Liver (tissue), 9 donors: ENCODE data around the gene KCTD16. TPM values are rescaled to one million over a fixed set of nuclear protein-coding genes. Genes with fewer than 3 reads are reported as not detected.

Experiments used
- DNase-seq: peaks from one replicate; pipeline ENCODE4 v3.0.0-alpha.2; 2017; ENCODE audit warnings: low spot score
- H3K27ac ChIP-seq, 2 donors: one replicate each; pipeline ENCODE4 v1.7.0; 2013; ENCODE audit warnings: inconsistent platforms in 2 of 2, low read length in 2 of 2, control low read depth in 1 of 2, low read depth in 1 of 2, mild to moderate bottlenecking in 1 of 2
- H3K27me3 ChIP-seq, 4 donors: one replicate each; pipeline versions ENCODE4 v1.6.1 to v1.7.0; 2013; ENCODE audit warnings: low read length in 3 of 4, inconsistent platforms in 1 of 4, mild to moderate bottlenecking in 1 of 4, moderate library complexity in 1 of 4; ENCODE audit not compliant: control insufficient read depth in 4 of 4, insufficient read depth in 4 of 4
- H3K36me3 ChIP-seq, 4 donors: one replicate each; pipeline versions ENCODE4 v1.6.1 to v1.7.0; 2013; ENCODE audit warnings: low read length in 3 of 4, mild to moderate bottlenecking in 3 of 4, low read depth in 1 of 4, moderate library complexity in 1 of 4; ENCODE audit not compliant: control insufficient read depth in 4 of 4, insufficient read depth in 3 of 4
- H3K4me1 ChIP-seq, 4 donors: one replicate each; pipeline versions ENCODE4 v1.6.1 to v1.7.0; 2013; ENCODE audit warnings: low read length in 3 of 4, mild to moderate bottlenecking in 3 of 4, moderate library complexity in 1 of 4; ENCODE audit not compliant: control insufficient read depth in 4 of 4, insufficient read depth in 4 of 4
- H3K4me3 ChIP-seq, 3 donors: one replicate each; pipeline versions ENCODE4 v1.6.1 to v1.7.0; 2013; ENCODE audit warnings: low read length in 3 of 3, control low read depth in 1 of 3, low read depth in 1 of 3, mild to moderate bottlenecking in 1 of 3
- H3K9ac ChIP-seq, 2 donors: one replicate each; pipeline ENCODE4 v1.7.0; 2013; ENCODE audit warnings: low read length in 2 of 2, mild to moderate bottlenecking in 2 of 2, moderate library complexity in 2 of 2, control low read depth in 1 of 2, low read depth in 1 of 2
- H3K9me3 ChIP-seq, 4 donors: one replicate each; pipeline versions ENCODE4 v1.6.1 to v1.7.0; 2013; ENCODE audit warnings: low read length in 3 of 4; ENCODE audit not compliant: control insufficient read depth in 4 of 4
- ATF3 ChIP-seq: IDR thresholded peaks from 2 replicates; pipeline ENCODE4 v1.6.1; 2016; ENCODE audit warnings: antibody characterized with exemption
- EGR1 ChIP-seq, 2 donors: IDR thresholded peaks; 2 replicates each; pipeline ENCODE4 v1.6.1; 2016 to 2018; ENCODE audit warnings: antibody characterized with exemption in 2 of 2, low read depth in 2 of 2
- FOXA1 ChIP-seq: IDR thresholded peaks from 2 replicates; pipeline ENCODE4 v1.6.1; 2016; ENCODE audit warnings: antibody characterized with exemption
- GABPA ChIP-seq, 2 donors: IDR thresholded peaks in 1 of 2; conservative IDR thresholded peaks in 1 of 2; 2 replicates each; pipeline ENCODE4 v1.6.1; 2016; ENCODE audit warnings: antibody characterized with exemption in 2 of 2, mild to moderate bottlenecking in 1 of 2, moderate library complexity in 1 of 2
- HNF4G ChIP-seq: IDR thresholded peaks from 2 replicates; pipeline ENCODE4 v1.6.1; 2016; ENCODE audit warnings: antibody characterized with exemption
- JUND ChIP-seq, 2 donors: IDR thresholded peaks; 2 replicates each; pipeline ENCODE4 v1.6.1; 2016; ENCODE audit warnings: antibody characterized with exemption in 2 of 2
- NR2F2 ChIP-seq: IDR thresholded peaks from 2 replicates; pipeline ENCODE4 v1.6.1; 2016; ENCODE audit warnings: antibody characterized with exemption
- RAD21 ChIP-seq, 2 donors: IDR thresholded peaks; 2 replicates each; pipeline ENCODE4 v1.6.1; 2016; ENCODE audit warnings: antibody characterized with exemption in 2 of 2, mild to moderate bottlenecking in 2 of 2
- RXRA ChIP-seq, 2 donors: IDR thresholded peaks; 2 replicates each; pipeline ENCODE4 v1.6.1; 2017 to 2018; ENCODE audit warnings: antibody characterized with exemption in 2 of 2, mild to moderate bottlenecking in 1 of 2
- SP1 ChIP-seq: IDR thresholded peaks from 2 replicates; pipeline ENCODE4 v1.6.1; 2018; ENCODE audit warnings: antibody characterized with exemption, mild to moderate bottlenecking
- YY1 ChIP-seq: IDR thresholded peaks from 2 replicates; pipeline ENCODE4 v1.6.1; 2016; ENCODE audit warnings: antibody characterized with exemption, mild to moderate bottlenecking
- WGBS: extraction: QIAGEN DNeasy Blood & Tissue Kit; methylation state at CpG from one replicate; pipeline ENCODE4 v1.1.7; 2013; 5-methylcytosine and 5-hydroxymethylcytosine counted together
- polyA plus RNA-seq, 2 donors: library from polyadenylated mRNA; stranded (reverse) in 1 of 2; unstranded in 1 of 2; fragments of 200-250 nt in 1 of 2; fragments of >200 nt in 1 of 2; fragmentation: Nextera tagmentation in 1 of 2; extraction: Ambion mirVana in 1 of 2; gene quantifications; one replicate each; pipeline versions ENCODE4 v1.2.1 to v1.2.3, GENCODE V29; 2013 to 2015
- total RNA-seq, 2 donors: library from RNA; depleted of rRNA; stranded (reverse); fragments of >200 nt; gene quantifications; one replicate each; pipeline ENCODE4 v1.2.3, GENCODE V29; 2014
- TF ChIP-seq, protein P1 (sequence below): IDR thresholded peaks from 2 replicates; pipeline ENCODE4 v1.6.1; 2016; ENCODE audit warnings: antibody characterized with exemption, mild to moderate bottlenecking
- TF ChIP-seq, protein P2 (sequence below): IDR thresholded peaks from 2 replicates; pipeline ENCODE4 v1.6.1; 2016; ENCODE audit warnings: antibody characterized with exemption
- donor health status: healthy.
- donor health status: healthy.
- donor health status: healthy.
- donor health status: healthy.
- donor health status: healthy.

The KCTD16 gene
- total and polyA plus RNA-seq, 4 donors: under 0.01 to 0.05 (median 0.01) TPM; not detected in 1

GRCh38 chr5:144134194-144134826, 36.4 kb upstream of the KCTD16 start (continued):
- TF ChIP-seq, protein P1, sequence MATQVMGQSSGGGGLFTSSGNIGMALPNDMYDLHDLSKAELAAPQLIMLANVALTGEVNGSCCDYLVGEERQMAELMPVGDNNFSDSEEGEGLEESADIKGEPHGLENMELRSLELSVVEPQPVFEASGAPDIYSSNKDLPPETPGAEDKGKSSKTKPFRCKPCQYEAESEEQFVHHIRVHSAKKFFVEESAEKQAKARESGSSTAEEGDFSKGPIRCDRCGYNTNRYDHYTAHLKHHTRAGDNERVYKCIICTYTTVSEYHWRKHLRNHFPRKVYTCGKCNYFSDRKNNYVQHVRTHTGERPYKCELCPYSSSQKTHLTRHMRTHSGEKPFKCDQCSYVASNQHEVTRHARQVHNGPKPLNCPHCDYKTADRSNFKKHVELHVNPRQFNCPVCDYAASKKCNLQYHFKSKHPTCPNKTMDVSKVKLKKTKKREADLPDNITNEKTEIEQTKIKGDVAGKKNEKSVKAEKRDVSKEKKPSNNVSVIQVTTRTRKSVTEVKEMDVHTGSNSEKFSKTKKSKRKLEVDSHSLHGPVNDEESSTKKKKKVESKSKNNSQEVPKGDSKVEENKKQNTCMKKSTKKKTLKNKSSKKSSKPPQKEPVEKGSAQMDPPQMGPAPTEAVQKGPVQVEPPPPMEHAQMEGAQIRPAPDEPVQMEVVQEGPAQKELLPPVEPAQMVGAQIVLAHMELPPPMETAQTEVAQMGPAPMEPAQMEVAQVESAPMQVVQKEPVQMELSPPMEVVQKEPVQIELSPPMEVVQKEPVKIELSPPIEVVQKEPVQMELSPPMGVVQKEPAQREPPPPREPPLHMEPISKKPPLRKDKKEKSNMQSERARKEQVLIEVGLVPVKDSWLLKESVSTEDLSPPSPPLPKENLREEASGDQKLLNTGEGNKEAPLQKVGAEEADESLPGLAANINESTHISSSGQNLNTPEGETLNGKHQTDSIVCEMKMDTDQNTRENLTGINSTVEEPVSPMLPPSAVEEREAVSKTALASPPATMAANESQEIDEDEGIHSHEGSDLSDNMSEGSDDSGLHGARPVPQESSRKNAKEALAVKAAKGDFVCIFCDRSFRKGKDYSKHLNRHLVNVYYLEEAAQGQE: no peak
- no peak for TF ChIP-seq YY1
- no peak for TF ChIP-seq RAD21 (IDR thresholded peaks at IDR 0.05)
- no peak for TF ChIP-seq JUND (IDR thresholded peaks at IDR 0.05)
- TF ChIP-seq FOXA1: no peak
- no peak for TF ChIP-seq HNF4G

- TF ChIP-seq RAD21 (IDR thresholded peaks at IDR 0.05) (no peak), EGR1 (IDR thresholded peaks at IDR 0.05; ENCODE audit: low read depth in 2 of 2) (no peak), NR2F2 (no peak), YY1 (no peak), RXRA (IDR thresholded peaks at IDR 0.05) (no peak), HNF4G (no peak), JUND (IDR thresholded peaks at IDR 0.05) (no peak)
- TF ChIP-seq, protein P2, sequence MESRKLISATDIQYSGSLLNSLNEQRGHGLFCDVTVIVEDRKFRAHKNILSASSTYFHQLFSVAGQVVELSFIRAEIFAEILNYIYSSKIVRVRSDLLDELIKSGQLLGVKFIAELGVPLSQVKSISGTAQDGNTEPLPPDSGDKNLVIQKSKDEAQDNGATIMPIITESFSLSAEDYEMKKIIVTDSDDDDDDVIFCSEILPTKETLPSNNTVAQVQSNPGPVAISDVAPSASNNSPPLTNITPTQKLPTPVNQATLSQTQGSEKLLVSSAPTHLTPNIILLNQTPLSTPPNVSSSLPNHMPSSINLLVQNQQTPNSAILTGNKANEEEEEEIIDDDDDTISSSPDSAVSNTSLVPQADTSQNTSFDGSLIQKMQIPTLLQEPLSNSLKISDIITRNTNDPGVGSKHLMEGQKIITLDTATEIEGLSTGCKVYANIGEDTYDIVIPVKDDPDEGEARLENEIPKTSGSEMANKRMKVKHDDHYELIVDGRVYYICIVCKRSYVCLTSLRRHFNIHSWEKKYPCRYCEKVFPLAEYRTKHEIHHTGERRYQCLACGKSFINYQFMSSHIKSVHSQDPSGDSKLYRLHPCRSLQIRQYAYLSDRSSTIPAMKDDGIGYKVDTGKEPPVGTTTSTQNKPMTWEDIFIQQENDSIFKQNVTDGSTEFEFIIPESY: no peak
- no peaks in the 10 kb centered on the region for H3K9me3 ChIP-seq
- 71% methylated on average over 3 of the region's 3 CpGs for WGBS
Measured at GRCh38 chr5:144135113-144135762, 35.4 kb upstream of the KCTD16 start.

GRCh38 chr5:144139586-144139985, 31.1 kb upstream of the KCTD16 start:
- Histone ChIP-seq H3K9ac (no peak overlapping the region), H3K9me3 (no peaks in the 10 kb centered on the region), H3K27ac (no peak overlapping the region), H3K36me3 (no peaks in the 10 kb centered on the region), H3K4me3 (no peak overlapping the region), H3K4me1 (no peaks in the 10 kb centered on the region), H3K27me3 (no peaks in the 10 kb centered on the region)
- 78% methylated on average over 5 of the region's 5 CpGs for WGBS
- no peak for DNase-seq
- no peak for TF ChIP-seq ATF3
- TF ChIP-seq RXRA (IDR thresholded peaks at IDR 0.05): no peak
- TF ChIP-seq JUND (IDR thresholded peaks at IDR 0.05): no peak
- TF ChIP-seq NR2F2: no peak
- no peak for TF ChIP-seq SP1
- no peak for TF ChIP-seq EGR1 (IDR thresholded peaks at IDR 0.05; ENCODE audit: low read depth in 2 of 2)
- no peak for TF ChIP-seq GABPA (IDR thresholded peaks at IDR 0.05 in 1 of 2, conservative IDR thresholded peaks at IDR 0.05 in 1 of 2)
- no peak for TF ChIP-seq FOXA1
- no peak for TF ChIP-seq YY1

More at GRCh38 chr5:144135113-144135762, 35.4 kb upstream of the KCTD16 start:
- Histone ChIP-seq H3K4me3 (no peak overlapping the region), H3K27me3 (no peaks in the 10 kb centered on the region), H3K36me3 (no peaks in the 10 kb centered on the region), H3K9ac (no peak overlapping the region), H3K4me1 (no peaks in the 10 kb centered on the region), H3K27ac (no peak overlapping the region)
- DNase-seq: no peak
